Activated B cell treated with CpG ODN at 0.5 μM for 24 hours (primary cell): Measurements from ENCODE around the gene TCF25. TPM values are rescaled to one million over a fixed set of nuclear protein-coding genes. Genes with fewer than 3 reads are reported as not detected.

ENCODE experiments used
- ATAC-seq: fragments of 200-7000 bp; cut with Tn5 transposase; one replicate; pipeline ENCODE4 v1.10.0; 2021; ENCODE audit warnings: low read depth, mild to moderate bottlenecking, moderate library complexity
- CTCF ChIA-PET: fragments of 350-600 bp; sonication (Branson Sonifier 250); formaldehyde crosslinking; loops from one replicate; lab custom pipeline; 2021; ENCODE audit warnings: antibody characterized with exemption; lab: Charles Lee
- POLR2A ChIA-PET: fragments of 350-600 bp; sonication (Branson Sonifier 250); formaldehyde crosslinking; loops from one replicate; lab custom pipeline; 2021; ENCODE audit warnings: antibody characterized with exemption; lab: Charles Lee
- DNase-seq: peaks from one replicate; pipeline ENCODE4 v3.0.0; 2022
- H3K27ac Mint-ChIP-seq: one replicate; pipeline ENCODE4 v1.8.0; 2020; ENCODE audit warnings: mixed read lengths
- H3K27me3 Mint-ChIP-seq: one replicate; pipeline ENCODE4 v1.8.0; 2021; ENCODE audit warnings: mixed read lengths
- H3K36me3 Mint-ChIP-seq: one replicate; pipeline ENCODE4 v1.8.0; 2021; ENCODE audit warnings: low read depth, mixed read lengths
- H3K4me1 Mint-ChIP-seq: one replicate; pipeline ENCODE4 v1.8.0; 2021; ENCODE audit warnings: mixed read lengths
- H3K4me3 Mint-ChIP-seq: one replicate; pipeline ENCODE4 v1.8.0; 2020; ENCODE audit warnings: mild to moderate bottlenecking, mixed read lengths
- H3K9me3 Mint-ChIP-seq: one replicate; pipeline ENCODE4 v1.8.0; 2020; ENCODE audit warnings: mixed read lengths
- intact Hi-C: fragments of 100-400 bp; cut with micrococcal nuclease; formaldehyde crosslinking; loops from one replicate; pipeline ENCODE4 v1.15.1; 2024
- total RNA-seq: library from RNA; stranded (reverse); gene quantifications from 2 replicates; pipeline ENCODE4 v1.2.3, GENCODE V29; 2022
- TF ChIP-seq, protein P1 (sequence below): fragments of 200-600 bp; IDR thresholded peaks from one replicate; pipeline ENCODE4 v1.8.0; 2022; ENCODE audit warnings: antibody characterized with exemption, mild to moderate bottlenecking

TCF25 gene
- total RNA-seq, 1 donor from 2014 or later: 273 TPM

GRCh38 chr16:89853306-89853993 is 19.9 kb upstream of the TCF25 start:
- ChIA-PET POLR2A (no interaction called here), CTCF (no interaction called here)
- TF ChIP-seq, protein P1, sequence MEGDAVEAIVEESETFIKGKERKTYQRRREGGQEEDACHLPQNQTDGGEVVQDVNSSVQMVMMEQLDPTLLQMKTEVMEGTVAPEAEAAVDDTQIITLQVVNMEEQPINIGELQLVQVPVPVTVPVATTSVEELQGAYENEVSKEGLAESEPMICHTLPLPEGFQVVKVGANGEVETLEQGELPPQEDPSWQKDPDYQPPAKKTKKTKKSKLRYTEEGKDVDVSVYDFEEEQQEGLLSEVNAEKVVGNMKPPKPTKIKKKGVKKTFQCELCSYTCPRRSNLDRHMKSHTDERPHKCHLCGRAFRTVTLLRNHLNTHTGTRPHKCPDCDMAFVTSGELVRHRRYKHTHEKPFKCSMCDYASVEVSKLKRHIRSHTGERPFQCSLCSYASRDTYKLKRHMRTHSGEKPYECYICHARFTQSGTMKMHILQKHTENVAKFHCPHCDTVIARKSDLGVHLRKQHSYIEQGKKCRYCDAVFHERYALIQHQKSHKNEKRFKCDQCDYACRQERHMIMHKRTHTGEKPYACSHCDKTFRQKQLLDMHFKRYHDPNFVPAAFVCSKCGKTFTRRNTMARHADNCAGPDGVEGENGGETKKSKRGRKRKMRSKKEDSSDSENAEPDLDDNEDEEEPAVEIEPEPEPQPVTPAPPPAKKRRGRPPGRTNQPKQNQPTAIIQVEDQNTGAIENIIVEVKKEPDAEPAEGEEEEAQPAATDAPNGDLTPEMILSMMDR: no peak
- Mint-ChIP-seq H3K9me3 (no peaks in the 10 kb centered on the region), H3K4me3 (no peak overlapping the region), H3K36me3 (no peaks in the 10 kb centered on the region), H3K27ac (no peak overlapping the region), H3K27me3 (peaks cover 2% of the 10 kb centered on the region), H3K4me1 (no peaks in the 10 kb centered on the region)
- intact Hi-C loops: no loop called here
- no peak for ATAC-seq
- no peak for DNase-seq

DNA sequence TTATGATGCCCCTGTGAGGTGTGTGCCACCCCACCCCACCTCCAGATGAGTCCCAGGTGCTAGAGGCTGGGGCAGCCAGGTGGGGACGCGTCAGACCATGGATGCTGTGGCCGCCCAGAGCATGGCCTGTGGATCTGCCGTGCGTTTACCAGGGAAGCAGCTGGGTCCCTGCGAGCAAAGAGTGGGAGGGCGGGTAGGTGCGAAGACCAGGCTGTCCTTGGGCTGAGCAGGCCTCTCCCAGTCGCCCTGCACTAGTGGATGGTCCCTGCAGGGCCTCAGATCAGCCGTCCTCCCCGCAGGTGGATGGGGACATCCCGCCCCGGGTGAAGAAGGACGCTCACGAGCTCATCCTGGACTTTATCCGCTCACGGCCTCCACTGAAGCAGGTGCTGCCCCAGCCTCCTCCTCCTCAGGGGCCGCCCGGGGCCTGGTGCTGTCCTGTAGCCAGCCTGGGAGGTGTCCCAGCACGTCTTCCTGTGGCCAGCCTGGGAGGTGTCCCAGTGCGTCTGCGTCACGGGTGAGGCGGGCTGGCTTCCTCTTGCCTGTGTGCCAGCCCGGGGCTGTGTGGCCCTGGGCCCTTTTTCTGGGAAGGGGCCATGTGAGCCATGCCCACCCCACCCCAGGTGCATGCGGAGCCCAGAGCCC is 18.0 kb upstream of the TCF25 start:
- intact Hi-C loops: no loop called here
- TF ChIP-seq, protein P1: no peak
- no peak overlapping the region for H3K27ac Mint-ChIP-seq
- H3K4me3 Mint-ChIP-seq: no peak overlapping the region
- H3K9me3 Mint-ChIP-seq: no peaks in the 10 kb centered on the region
- no peaks in the 10 kb centered on the region for H3K36me3 Mint-ChIP-seq
- ATAC-seq (no peak), DNase-seq (no peak)
- ChIA-PET POLR2A (no interaction called here), CTCF (no interaction called here)
- H3K27me3 Mint-ChIP-seq: peaks cover 2% of the 10 kb centered on the region
- H3K4me1 Mint-ChIP-seq: no peaks in the 10 kb centered on the region

DNA sequence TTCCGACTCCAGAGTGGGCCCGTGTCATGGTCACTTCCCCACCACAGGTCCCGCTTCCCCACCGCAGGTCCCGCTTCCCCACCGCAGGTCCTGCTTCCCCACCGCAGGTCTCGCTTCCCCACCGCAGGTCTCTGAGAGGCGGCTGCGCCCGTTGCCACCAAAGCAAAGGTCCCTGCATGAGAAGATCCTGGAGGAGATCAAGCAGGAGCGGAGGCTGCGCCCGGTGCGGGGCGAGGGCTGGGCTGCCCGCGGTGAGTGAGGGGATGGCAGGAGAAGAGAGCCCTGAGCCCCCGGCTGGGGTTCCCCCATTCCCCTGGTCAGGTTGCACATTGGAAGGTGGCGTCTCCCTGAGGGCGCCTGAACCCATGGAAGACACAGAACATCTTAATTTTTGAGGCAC is 17.4 kb upstream of the TCF25 start:
- ChIA-PET CTCF (no interaction called here), POLR2A (no interaction called here)
- TF ChIP-seq, protein P1: no peak
- no peak for DNase-seq
- intact Hi-C loops: no loop called here
- no peak for ATAC-seq
- peaks cover 3% of the 10 kb centered on the region for H3K27me3 Mint-ChIP-seq
- H3K4me3 Mint-ChIP-seq: no peak overlapping the region
- no peaks in the 10 kb centered on the region for H3K36me3 Mint-ChIP-seq
- H3K4me1 Mint-ChIP-seq: peaks cover 2% of the 10 kb centered on the region
- H3K27ac Mint-ChIP-seq: no peak overlapping the region
- no peaks in the 10 kb centered on the region for H3K9me3 Mint-ChIP-seq

- Mint-ChIP-seq H3K9me3 (no peaks in the 10 kb centered on the region), H3K4me1 (peaks cover 19% of the 10 kb centered on the region), H3K36me3 (no peaks in the 10 kb centered on the region), H3K27ac (no peak overlapping the region), H3K4me3 (no peak overlapping the region), H3K27me3 (peaks cover 3% of the 10 kb centered on the region)
- ChIA-PET CTCF (interaction anchor here (2.7 to 3.7 kb wide), 2 partner anchors 65 to 153 kb away, joined by 9 to 31 read pairs; no protein-coding TSS in a partner anchor), POLR2A (interaction anchor here (1.2 to 6.0 kb wide), 2 partner anchors 15 to 42 kb away, joined by 3 to 51 read pairs; partner anchors contain the start of genes FANCA and TCF25)
- intact Hi-C loops: no loop called here
- DNase-seq (no peak), ATAC-seq (no peak)
- TF ChIP-seq, protein P1: no peak
Measured at GRCh38 chr16:89858973-89859614, 14.3 kb upstream of the TCF25 start.

- ATAC-seq: no peak
- H3K9me3 Mint-ChIP-seq: no peaks in the 10 kb centered on the region
- ChIA-PET POLR2A (interaction anchor here (1.2 to 6.0 kb wide), 2 partner anchors 14 to 43 kb away, joined by 3 to 51 read pairs; partner anchors contain the start of genes FANCA and TCF25), CTCF (interaction anchor here (1.1 to 3.7 kb wide), 8 partner anchors 35 to 245 kb away, joined by 3 to 31 read pairs (median 12); partner anchors contain the start of gene SPATA2L)
- H3K36me3 Mint-ChIP-seq: no peaks in the 10 kb centered on the region
- no peak for DNase-seq
- peaks cover 3% of the 10 kb centered on the region for H3K27me3 Mint-ChIP-seq
- intact Hi-C loops: loop anchor here (1.0 to 2.0 kb wide), 7 partner anchors 43 to 285 kb away; partner anchors contain the start of genes CPNE7 and FANCA
- H3K4me3 Mint-ChIP-seq: no peak overlapping the region
- TF ChIP-seq, protein P1: no peak
- H3K27ac Mint-ChIP-seq: no peak overlapping the region
- H3K4me1 Mint-ChIP-seq: peaks cover 24% of the 10 kb centered on the region
Measured at GRCh38 chr16:89859615-89860007, 13.8 kb upstream of the TCF25 start.
